Activated CD4-positive, alpha-beta T cell treated with anti-CD3 and anti-CD28 coated beads, Interleukin-2, amount 50 U/mL, for 16 hours (primary cell): ENCODE results near the gene GIPC2.
A peak's percentile ranks its signal among the peaks of the same experiment; 100 is the strongest.
"Not testable (repeated sequence)": the region's sequence is repeated elsewhere in the genome, so short reads cannot be mapped to it uniquely, and the experiment has no call there.

Source experiments
- DNase-seq: peaks from one replicate; pipeline ENCODE4 v3.0.0-alpha.2; 2020

GIPC2 gene

DNA sequence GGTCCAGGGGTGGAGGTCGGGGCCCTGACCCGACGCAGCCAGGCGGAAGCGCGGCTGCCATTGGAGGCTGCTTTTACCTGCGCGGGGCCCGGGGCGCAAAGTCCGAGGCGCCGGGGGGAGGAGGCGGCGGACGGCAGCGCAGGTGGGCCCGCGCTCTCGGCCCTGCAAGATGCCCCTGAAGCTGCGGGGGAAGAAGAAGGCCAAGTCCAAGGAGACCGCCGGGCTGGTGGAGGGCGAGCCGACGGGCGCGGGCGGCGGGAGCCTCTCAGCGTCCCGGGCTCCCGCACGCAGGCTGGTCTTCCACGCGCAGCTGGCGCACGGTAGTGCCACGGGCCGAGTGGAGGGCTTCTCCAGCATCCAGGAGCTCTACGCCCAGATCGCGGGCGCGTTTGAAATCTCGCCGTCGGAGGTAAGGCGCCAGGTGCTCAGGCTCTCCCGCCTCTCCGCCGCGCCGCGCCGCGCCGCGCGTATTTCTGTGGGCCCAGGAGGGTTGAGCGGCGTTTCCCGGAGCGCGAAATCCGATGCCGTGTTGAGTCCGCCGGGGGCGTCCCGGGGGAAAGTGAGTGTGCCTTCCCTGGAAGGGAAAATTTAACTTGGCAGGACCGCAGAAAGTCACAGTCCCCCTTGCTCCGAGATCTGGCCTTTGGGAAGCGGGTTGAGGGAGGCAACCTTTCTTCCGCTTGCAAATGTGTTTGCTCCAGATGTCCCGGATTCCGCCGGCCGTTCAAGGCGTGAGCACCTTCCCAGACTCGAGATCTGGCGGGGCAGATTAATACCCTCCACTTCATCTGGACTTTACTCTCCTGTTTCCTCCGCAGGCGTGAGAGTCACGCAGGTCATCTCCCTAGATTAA is at the start of gene GIPC2:
Gene GIPC2, plus strand, starts transcription at position 41 of the 853 bp plus-strand sequence. Its CDS starts 129 bp downstream, at position 170.
- no peak for DNase-seq

GRCh38 chr1:77996734-77997133 is 49.0 kb upstream of the GIPC2 start:
- no peak for DNase-seq

- DNase-seq, result not testable (repeated sequence)
Observed at GRCh38 chr1:78000536-78000935, 45.2 kb upstream of the GIPC2 start.

GRCh38 chr1:78003070-78003746 is 42.6 kb upstream of the GIPC2 start:
- DNase-seq, result peak; percentile 12

GRCh38 chr1:78003882-78004718 is 41.7 kb upstream of the GIPC2 start:
- peak; percentile 68 for DNase-seq

GRCh38 chr1:78004719-78005447 is 40.9 kb upstream of the GIPC2 start, which contains the start of gene DNAJB4:
TSS of gene DNAJB4 (plus strand) at chr1:78004939. CDS start at chr1:78005111, 172 bp downstream.
- peak; percentile 94 for DNase-seq

DNA sequence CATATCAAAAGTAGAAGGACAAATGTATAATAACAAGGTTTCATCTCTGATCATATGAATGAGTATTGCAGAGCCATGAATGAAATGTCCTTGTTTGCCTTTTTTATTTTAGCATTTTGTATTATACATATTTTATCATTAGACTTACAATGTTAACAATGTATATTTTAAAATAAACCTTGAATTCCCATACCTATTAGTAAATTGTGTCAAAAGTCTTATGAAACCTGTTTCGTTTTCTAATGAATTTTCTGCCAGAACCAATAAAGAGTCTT is 40.4 kb upstream of the GIPC2 start:
- no peak for DNase-seq

DNA sequence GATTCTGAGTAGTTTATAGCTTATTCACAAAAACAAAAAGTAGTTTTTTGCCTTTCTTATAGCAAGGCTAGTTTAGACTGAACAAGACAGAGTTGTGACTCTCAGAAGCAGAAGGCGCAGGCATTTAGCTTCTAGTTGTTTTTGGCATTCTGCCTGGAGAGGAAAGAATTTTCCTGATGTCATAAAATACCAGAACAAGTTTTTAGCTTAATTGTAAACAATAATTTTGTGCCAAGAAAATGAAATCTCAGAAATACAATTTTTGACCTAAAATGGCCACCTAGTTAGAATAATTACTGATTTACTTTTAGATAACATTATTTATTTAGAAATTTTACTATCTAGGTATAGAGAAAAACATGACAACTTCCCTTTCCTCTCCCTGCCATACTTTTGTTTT is 40.0 kb upstream of the GIPC2 start:
- no peak for DNase-seq

DNA sequence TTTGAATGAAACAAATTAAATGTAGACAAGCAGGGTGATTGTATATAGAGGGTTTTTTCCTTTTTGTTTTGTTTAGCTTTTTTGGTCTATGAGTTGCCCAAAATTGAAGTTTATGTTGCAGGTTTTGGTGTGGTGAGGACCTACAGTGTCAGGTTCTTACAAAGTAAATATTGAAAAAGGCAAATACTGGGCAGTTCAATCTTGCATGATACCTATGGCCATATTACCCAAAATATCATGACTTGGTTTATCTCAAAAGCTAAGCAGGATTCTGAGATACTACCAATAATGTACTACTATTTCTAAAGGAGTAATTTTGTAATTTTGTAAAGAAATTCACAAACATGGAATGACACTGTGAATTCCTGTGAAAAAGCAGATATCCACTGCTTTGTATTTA is 39.2 kb upstream of the GIPC2 start:
- DNase-seq, result no peak

DNA sequence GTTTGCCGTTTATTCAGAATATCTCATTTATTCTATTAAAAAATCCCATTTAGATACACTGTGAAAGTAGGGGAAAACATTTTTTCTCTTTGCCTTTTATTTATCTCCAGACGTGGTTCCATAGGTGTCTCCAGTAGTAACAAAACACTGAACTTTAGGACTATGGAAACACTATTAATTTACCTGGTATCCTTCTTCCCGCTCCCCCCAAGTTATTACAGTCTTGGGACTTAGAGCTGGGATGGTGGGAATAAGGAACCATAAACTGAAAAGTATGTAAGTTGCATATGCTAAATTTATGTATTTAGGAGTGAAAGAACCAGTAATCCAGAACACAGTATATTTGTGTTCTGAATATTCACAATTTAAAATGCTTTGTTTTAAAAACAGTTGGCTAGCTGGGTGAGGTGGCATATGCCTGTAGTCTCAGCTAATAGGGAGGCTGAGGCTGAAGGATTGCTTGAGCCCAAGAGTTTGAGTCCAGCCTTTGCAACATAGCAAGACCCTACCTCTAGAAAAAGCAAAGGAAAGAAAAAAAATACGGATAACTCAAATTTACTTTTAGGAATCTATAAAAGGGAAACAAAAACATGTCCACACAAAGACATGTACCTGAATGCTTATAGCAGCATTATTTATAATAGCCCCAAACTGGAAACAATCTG is 38.0 kb upstream of the GIPC2 start:
- DNase-seq, result no peak

DNA sequence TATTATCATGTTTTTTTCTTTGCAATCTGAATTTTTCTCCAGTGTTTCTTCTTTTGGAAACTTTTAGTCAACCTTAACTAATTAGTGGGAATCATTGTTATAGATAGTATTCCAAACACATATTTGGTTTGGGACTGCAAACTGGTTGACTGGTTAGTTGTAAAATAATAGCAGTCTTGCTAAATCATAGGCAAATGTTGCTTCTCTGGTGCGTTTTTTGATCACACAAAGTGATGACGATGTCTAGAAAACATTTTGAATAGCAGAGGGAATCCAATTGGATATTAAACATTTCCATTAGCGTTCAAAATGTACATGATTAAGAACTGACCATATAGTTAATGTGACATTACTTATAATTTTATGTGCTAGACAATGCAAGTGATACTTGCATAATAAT is 36.5 kb upstream of the GIPC2 start:
- DNase-seq, result no peak

GRCh38 chr1:78009836-78010235 is 35.9 kb upstream of the GIPC2 start:
- no peak for DNase-seq

DNA sequence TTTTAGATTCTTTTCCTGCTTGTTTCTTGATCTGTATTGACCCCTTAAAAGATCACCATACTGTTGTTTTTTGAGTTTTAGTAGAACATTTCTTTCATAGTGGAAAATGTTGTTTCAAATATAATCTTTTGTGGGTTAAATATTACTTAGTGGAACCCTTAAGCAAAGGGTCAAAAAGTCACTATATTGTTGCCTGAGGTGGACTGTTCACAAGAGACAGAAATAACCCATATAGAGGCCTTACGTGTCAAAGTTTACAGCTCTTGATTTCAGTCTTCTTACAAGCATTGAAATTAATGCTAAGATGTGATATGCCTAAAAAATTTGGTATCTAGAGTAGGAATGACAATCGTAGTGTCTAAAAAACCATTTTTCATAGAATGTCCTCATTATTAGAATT is 34.7 kb upstream of the GIPC2 start:
- no peak for DNase-seq

- no peak for DNase-seq
Observed at GRCh38 chr1:78015148-78015547, 30.6 kb upstream of the GIPC2 start.

DNA sequence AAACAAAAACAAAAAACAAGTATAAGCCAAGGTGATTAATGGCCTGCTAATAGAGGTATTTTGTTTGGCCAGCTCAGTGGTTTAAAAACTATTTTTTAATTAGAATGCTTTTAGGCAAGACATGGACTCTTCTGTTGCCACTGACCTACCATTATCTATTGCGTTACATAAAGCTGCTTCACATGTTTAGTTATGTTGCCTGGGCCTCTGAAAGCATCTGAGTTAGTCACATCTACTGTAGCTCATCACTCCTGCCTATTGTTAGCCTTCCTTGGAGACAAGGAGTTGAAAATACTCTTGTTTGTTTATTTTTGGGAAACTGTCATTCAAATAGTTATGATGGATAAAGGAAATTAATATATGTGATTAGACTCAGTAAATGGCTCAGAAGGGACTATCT is 26.7 kb upstream of the GIPC2 start:
- no peak for DNase-seq

DNA sequence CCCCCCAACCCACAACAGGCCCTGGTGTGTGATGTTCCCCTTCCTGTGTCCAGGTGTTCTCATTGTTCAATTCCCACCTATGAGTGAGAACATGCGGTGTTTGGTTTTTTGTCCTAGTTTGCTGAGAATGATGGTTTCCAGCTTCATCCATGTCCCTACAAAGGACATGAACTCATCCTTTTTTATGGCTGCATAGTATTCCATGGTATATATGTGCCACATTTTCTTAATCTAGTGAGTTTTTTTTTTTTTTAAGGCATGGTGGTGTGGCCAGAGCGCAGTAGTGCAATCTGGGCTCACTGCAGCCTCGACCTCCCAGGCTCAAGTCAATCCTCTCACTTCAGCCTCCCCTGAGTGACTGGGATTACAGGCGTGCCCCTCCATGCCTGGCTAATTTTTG is 24.6 kb upstream of the GIPC2 start:
- DNase-seq, result not testable (repeated sequence)

- no peak for DNase-seq
Observed at GRCh38 chr1:78029793-78030192, 16.0 kb upstream of the GIPC2 start.

DNA sequence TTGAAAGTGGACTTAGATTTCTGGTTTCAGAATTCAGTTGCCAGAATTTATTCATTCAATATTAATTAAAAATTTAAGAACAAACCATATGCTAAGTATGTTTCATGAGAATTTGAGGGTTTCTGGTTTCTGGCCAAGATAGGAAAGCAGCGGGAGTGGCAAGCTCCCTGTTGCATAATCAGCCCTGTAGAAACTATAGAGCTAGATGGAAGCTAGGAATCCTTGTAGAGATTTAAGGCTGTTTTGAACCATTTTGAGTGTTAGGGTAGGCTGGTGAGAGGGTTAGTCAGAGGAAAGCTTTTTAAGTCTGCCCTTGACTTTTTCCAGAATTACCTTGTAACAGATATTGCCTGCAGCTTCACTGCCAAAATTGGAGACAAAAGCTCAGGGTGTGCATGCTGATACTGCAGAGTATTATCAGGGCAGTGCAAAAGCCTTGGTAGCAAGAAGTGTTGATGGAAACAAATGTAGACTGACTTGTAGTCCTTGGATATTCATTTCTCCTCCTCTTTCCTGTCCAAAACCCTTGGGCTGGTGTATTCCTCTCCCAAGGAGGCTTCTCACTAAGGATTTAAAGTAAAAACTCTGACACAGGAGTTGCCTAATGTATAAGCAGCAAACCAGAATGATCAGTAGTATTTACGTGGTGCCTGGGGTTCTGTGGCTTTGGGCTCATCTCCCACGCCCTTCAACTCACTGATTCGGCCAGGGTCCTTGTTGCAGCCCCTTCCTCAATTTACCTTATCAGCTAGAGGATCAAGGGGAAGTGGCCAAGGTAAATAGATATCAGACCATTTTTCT is 12.6 kb upstream of the GIPC2 start:
- no peak for DNase-seq

- no peak for DNase-seq
Observed at GRCh38 chr1:78033797-78034172, 12.0 kb upstream of the GIPC2 start.

DNA sequence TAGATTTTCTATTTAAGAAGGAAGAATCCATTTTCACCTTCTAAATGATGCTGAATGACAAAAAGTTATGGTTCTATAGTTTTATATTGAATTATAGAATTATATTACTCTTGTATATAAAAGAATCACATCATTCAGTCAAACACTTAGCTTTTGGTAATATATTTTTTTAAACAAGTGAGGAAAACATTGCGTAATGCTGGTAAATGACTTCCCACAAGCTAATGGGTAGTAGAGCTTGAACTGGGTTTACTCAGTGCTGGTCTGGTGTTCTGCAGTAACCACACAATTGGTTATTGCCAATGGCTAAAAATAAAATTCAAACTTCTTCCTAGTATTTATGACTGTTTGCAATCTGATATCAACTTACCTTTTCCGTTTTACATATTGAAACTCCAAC is 10.6 kb upstream of the GIPC2 start:
- no peak for DNase-seq

- no peak for DNase-seq
Observed at GRCh38 chr1:78036450-78036849, 9.3 kb upstream of the GIPC2 start.

- no peak for DNase-seq
Observed at GRCh38 chr1:78038071-78038470, 7.7 kb upstream of the GIPC2 start.
